ENCODE data around the gene TRHDE.
"Not testable (repeated sequence)": the region's sequence is repeated elsewhere in the genome, so short reads cannot be mapped to it uniquely, and the experiment has no call there.

Gene TRHDE

DNA sequence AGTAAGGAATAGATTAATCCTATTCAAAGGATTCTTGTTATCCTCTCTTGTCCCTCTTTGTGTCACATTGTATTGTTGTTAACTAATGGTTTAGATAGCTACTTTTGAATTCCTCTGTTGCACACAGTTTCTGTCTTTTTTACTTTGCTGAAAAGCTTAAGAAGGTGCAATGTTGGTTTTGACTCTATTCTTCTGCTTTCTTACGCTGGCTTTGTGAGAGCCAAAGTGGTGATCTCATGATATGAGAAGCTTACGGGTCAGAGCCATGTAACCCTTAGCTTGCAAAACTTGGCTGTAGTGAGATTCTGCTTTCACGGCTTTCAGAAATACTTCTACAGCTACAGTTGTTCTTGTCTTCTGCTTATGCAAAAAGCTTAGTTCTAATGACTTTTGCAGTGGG lies 239.7 kb downstream of the TRHDE start:
- DNase-seq (ENCODE audit: low spot score): no peak

DNA sequence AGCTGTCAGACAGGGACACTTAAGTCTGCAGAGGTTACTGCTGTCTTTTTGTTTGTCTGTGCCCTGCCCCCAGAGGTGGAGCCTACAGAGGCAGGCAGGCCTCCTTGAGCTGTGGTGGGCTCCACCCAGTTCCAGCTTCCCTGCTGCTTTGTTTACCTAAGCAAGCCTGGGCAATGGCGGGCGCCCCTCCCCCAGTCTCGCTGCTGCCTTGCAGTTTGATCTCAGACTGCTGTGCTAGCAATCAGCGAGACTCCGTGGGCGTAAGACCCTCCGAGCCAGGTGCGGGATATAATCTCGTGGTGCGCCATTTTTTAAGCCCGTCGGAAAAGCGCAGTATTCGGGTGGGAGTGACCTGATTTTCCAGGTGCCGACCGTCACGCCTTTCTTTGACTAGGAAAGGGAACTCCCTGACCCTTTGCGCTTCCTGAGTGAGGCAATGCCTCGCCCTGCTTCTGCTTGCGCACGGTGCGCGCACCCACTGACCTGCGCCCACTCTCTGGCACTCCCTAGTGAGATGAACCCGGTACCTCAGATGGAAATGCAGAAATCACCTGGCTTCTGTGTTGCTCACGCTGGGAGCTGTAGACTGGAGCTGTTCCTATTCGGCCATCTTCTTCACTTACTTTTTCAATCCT lies 248.0 kb downstream of the TRHDE start:
- DNase-seq (ENCODE audit: low spot score): not testable (repeated sequence)

DNA sequence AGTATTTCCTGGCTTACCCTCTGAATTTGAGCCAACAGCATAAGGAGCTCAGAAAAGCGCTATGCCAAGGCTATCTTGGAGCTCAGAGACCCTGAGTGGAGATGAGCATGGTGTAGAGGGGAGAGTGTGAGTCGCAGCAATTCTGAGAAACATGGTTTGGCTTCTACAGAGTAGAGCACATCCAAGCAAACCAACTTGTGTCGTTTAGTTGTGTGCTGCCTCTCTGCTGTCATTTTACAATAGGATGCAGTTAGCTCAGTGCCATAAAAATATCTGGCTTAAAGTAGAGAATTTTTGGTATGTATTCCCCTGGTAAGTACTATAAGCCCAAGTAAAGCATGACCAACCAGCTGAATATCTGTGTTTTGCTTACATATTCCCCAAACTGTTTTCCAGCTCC lies 249.2 kb downstream of the TRHDE start:
- DNase-seq (ENCODE audit: low spot score): no peak

DNA sequence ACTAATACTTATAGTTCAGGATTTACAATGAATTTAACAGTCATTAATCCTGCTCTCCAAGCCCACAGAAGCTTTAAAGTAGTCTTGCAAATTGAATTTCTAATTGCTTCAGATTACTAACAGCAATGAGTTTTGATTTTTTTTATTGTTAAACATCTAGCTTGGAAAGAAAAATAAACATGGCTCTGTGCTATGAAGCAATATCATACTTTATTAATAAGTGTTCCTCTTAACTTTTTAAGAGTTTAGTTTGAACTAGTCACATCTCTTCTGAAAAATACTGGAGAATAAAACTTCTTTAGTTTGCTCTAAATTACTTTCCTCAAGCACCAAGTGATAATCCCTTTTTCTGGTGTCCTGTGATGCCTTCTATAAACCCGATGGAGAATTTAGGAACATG lies 250.2 kb downstream of the TRHDE start:
- DNase-seq (ENCODE audit: low spot score): no peak

DNA sequence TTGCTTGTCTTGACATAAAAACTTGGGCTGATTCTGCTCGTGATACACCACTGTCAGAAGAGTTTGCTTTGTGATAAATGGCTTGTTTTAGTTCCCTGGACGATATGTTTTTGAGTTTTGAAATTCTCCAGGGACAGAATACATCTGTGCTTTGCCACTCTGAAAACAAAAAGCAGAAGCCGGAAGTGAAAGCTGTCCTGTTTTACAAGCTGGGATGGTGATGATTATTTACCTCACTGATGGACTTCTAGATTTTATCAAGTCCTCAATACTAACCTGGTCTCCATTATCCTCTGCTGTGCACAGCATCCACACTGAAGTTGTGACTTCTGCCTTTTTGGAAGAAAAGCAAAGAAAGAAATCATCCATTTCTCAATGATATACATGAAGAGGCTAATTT lies 251.6 kb downstream of the TRHDE start:
- DNase-seq (ENCODE audit: low spot score): no peak

DNA sequence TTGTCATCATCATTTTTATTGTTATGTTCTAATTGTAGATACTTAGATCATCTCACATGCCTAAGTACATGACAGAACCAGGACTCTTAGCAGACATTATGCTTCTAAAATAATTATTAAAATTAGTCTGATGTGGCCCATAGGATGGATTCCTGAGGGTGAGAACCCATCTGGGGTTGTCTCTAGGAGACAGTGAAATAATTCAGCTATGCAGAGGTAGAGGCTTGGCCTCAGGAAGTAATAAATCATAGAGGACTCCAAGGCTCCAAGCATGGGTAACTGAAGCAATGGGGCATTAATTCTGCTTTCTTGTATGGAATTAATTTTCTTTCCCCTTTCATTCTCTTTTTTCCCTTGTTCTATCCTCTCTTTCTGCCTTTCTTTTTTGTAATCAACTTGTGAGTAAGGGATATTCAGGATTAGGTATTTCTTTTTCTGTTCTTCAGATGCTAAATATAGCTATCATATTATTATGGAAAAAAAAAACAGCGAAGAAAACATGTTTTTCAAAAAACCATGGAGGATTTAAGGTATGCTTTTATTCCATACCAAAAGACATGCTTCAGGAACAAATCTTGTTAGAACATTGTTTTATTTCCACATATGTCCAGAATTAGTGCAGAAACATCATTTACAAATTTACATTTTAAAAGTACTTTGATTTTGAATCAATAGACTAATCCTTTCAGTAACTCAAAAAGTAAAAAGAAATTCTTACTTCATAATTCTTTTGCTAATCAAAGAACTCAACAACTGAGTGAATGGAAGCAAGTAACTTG lies 263.2 kb downstream of the TRHDE start:
- DNase-seq (ENCODE audit: low spot score): no peak

DNA sequence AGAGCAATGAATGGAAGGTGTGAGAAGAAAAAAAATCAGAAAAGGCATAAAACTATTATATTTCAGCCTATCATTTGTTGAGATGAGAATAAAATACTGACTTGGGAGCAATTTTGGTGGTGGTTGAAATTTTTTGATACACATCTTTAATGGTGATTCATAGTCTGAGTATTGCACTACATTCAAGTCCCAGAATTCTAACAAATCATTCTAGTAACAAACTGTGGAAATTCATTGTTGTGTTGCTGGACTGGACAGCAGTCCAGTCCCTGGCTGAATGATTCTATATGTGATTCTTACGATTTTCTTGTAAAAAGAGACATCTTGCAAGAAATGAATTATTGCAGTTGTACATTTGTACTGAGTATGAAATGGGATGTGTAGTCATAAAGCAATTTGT lies 268.6 kb downstream of the TRHDE start:
- no peak for DNase-seq (ENCODE audit: low spot score)

DNA sequence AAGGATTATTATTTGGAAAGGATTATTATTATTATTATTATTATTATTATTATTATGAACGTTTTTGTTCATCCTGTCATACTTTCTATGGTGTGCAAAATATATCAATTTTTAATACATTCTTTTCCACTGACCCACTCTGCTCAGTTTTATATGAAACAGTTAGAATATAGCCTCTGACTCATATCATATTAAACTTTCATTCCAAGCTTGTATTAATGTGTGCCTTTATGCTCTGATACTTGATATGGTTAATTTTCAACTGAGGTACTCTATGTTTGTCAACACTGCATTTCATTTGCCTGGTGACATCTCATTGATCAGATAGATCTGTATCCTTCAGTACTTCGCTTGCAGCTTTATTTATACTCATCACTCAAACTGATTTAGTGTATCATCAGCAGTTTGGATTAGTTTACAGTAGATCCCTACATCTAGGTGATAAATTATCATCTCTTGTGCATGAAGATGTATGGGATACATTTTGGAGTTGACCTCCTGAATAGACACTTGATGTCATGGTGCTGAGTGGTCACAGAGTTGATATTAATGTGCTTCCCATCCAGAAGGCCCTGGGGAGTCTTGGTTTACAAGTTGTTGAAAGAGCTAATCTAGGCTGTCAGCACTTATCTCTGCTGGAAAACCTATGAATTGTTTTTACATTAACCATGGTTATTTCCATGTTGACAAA lies 271.8 kb downstream of the TRHDE start:
- DNase-seq (ENCODE audit: low spot score): no peak

DNA sequence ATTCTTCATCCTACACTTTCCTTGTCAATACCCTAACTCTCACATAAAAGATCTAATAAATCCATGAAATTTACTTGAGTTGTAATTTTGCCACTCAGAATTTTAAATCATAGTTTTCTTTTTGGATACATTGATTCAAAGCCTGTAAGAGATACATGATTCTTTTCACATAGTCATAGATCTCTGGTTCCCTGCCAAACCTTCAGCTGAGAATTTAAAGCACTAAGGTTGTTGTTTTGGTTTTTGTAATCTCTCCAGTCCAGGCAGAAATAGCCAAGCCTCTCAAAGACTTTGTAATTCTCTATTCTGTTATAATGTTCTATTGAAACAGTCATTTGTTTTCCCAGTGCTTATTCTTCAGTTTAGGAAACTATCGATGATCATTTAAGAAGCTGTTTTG lies 273.9 kb downstream of the TRHDE start:
- no peak for DNase-seq (ENCODE audit: low spot score)

DNA sequence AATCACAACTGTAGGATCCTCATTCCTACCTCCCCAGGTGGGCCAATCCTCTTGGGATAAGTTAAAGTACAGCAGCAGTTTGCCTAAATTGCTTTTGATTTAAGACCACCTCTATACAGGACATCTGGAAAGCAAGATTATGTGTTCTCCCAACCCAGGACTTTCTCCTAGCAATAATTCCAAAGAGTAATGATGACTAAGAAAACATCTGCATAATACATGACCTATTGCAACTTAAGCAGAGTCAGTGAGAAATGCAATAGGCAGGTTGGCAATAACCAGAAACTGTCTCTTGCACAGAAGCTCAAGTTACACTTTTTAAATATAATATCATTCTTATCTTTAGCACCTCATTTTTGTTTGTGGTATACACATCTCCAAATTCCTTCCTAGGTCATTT lies 275.4 kb downstream of the TRHDE start:
- DNase-seq (ENCODE audit: low spot score): no peak

DNA sequence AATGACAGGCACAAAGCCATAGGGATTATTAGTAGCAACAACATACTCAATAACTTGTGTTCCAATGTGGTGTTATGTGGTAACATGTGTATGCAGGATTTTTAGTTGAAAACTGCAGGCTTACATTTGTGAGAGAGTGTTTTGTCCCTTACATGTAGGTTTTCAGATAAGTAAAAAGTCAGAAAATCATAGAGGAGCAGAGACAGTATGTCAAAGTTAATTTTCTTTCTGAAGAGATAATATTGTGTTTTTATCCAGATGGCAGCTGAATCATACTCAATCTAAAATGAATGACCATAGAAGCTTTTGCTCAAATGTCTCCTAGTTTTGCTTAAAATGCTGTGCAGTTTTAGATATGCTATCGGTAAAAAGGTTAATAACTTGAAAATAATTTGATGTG lies 277.0 kb downstream of the TRHDE start:
- no peak for DNase-seq (ENCODE audit: low spot score)

DNA sequence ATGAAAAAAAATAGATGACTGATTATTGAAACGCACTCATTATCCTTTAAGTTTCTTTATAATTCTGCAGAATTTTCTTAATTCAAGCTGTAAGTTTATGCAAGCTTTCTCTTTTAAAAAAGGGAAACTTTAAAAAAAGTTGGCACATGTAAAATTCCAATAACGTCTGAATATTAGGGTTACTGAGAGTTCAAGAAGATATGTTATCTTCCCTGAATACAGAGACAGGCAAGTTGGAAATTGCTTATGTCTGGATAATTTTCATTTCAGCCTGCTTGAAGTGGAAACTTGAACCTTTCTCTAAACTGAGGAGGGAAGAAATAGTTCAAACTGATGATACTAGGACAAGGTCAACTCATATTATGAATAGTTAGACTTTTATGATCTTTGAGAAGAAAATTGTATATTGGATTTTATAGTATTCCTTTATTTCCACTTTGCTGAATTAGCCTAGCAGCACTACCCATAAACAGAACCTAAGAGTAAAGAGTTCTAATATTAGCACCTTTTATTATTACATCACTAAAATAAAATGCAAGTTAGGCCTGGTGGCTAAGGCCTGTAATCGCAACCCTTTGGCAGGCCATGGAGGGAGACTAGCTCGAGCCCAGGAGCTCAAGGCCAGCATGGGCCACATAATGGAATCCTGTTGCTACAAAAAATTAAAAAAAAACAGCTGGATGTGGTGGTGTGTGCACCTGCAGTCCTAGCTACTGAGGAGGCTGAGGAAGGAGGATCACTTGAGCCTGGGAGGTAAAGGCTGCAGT lies 288.0 kb downstream of the TRHDE start:
- DNase-seq (ENCODE audit: low spot score): no peak

DNA sequence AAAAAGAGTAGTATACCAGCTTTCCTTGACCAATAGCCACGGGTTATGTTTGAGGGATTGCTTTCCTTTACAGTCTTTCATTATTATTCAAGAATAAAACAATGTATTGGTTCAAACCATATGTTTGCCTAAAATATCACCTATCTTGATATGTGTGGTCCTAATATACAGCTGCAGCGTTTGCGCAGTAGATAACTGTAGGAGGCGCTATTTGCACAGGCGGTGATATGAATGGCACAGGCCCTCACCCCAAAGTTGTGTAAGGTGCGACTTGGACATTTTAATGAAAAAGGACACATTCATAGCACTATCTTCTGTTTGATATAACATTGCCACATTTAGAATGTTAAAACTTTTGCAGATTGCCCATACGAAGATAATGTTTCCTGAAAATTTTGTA lies 298.4 kb downstream of the TRHDE start:
- no peak for DNase-seq (ENCODE audit: low spot score)

DNA sequence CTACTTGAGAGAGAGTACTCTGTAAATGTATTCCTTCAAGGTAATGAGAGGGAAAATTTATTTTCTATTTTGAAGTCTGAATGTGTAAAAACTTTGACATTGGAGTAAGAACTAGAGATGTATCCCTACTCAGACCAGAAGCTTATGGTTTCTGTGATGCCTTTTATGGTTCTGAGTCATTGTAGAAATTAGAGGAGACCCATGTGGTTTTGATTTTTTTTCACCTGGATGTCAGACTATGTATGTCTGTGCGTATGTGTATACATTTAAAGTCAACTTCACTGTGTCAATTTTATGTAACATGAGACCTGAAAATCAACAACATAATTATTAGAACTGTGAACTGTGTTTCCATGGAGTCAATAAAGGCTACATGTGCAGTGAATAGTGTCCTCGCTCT lies 302.0 kb downstream of the TRHDE start:
- DNase-seq (ENCODE audit: low spot score): no peak

DNA sequence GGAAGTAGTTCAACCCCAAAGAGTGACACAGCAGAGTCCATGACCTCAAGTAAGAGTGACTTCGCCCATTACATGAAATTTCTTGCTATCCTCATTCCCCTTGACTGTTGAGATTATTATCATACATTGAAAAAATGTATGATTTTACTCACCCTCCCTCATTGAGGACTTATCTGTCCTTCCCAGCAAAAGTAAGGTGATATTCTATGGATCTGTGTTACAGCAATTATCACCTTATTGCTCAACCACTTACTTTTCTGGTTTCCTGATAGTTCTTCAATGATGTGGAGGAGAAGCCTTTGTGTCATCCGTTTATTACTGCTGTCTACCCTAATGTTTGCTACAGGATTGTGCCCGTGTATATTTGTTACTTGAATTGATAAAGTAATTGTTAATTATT lies 306.2 kb downstream of the TRHDE start:
- DNase-seq (ENCODE audit: low spot score): no peak

DNA sequence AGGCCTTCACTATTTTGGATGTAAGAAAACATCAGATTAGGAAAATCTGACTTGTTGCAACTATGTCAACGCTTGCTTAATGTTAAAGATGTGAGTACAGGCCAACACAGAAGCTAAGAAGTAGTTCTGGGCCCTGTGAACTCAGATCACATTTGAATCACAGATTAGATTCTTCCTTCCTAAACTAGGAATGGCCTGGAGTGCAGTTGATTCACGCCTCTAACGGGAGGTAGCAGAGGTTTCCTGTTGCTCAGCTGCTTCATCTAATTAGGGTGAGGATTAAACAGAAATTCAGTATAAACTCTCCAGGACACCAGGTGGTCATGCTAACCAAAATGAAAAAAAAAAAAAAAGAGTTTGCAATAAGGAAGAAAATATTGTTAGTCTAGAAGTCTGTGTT lies 314.3 kb downstream of the TRHDE start:
- no peak for DNase-seq (ENCODE audit: low spot score)

DNA sequence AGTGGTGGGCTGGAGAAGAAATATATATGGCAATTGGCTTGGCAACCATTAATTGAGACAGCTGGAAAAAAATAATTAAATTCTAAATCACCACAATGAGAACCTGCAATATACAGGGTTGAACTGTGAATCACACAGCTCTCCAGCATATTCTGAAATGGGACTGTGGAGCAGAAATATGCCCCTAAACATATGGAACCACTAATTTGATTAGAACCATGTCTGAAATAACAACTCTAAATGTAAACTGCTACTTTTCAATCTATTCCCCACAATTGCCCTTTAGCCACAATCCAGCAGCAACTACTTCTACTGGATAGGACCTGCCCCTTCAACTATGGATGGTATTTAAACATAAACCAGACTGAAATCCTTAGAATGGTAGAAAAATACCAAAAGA lies 330.4 kb downstream of the TRHDE start:
- no peak for DNase-seq (ENCODE audit: low spot score)

DNA sequence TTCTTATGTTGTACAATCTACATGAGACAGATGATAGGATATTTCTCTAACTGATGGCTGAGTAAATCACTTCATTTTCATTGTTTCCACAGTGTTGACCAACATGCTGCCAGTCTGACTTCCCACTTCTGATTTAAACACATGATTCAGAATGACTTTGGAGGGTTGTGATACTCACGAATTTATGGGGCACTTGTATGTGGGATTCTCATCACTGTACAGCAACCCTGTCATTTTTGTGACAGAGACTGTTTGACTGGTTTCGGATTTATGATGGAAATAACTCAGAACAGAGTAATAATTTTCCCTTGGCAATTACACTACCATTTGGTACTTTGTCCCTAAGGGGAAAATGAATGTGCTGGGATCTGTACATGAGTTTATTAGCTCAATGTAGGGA lies 333.8 kb downstream of the TRHDE start:
- no peak for DNase-seq (ENCODE audit: low spot score)

DNA sequence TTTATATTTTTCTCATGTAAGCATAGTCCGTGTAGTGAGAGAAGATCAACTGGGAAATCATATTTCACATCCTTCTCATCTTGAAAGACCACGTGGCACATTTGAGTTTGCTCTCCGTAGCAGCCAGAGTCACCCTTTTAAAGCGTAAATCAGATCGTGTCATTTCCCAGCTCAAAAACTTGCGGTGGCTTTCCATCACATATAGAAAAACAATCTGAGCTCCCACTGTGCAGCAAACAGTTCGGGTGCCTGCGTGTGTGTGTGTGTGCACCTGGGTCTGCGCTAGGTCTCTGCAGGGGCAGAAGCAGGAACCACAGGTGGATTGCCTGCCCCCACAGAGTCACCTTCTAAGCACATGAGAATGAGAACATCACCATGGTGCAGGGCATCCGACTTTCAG lies 338.2 kb downstream of the TRHDE start:
- DNase-seq (ENCODE audit: low spot score): no peak

DNA sequence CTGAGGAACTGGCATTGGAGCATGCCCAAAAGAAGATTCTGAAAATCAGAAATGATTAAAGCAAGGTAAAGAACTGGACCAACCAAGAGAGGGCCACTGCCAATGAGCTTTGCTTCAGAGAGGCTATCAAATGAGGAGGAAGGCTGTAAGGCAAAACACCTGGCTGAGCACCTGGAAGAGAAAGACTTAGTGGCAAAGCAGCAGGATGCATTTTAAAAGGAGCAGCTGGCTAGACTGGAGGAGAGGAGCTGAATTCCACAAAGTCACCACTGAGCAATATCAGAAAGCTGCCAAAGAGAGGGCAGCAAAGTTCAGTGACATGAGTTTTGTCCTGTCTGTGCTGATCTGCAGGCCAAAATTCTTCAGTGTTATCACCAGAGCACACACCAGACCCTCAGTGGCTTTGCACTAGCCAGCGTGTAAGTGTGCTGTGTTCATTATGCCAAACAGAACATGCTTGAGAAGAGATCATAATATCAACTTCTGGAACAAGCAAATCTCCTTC lies 338.7 kb downstream of the TRHDE start:
- DNase-seq (ENCODE audit: low spot score): no peak

DNA sequence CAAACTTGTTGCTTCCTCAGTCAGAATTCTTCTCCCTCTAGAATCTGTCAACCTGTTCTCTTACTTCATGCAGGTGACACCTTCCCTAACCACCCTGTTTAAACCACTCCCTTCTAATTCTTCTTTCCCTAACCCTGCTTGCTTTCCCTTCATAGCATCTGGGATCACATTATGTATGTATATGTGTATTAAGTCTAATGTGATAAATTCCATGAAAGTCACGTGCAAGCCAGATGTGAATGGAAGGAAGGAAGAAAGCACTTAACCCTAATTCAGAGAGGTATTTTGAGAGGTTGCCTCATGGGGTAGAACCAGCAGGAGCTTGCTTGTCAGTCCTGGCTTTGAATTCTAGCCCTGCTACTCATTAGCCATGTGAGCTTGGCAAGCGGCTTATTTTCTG lies 340.0 kb downstream of the TRHDE start:
- DNase-seq (ENCODE audit: low spot score): no peak

DNA sequence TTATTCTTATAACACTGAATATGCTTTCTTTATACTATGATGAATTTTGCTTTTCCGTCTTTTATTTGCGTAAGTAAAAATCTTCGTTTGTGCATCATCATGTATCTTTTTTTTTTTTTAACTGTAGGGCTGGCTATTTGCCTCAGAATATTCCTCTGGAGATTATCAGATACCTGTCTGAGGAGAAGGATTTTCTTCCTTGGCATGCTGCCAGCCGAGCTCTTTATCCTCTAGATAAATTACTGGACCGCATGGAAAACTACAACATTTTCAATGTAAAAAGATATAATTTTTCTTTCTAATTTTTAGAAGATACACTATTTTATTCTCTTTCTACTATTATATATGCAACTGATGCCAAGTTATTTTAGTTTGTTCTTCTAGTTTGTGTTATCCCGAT lies 346.6 kb downstream of the TRHDE start:
- DNase-seq (ENCODE audit: low spot score): no peak

Data from Ammon's horn (tissue), 1 donor.